HG02885 (cell line): Measurements from ENCODE around the gene HDLBP.

Experiments
- ATAC-seq: cut with Tn5 transposase; IDR thresholded peaks from one replicate; pipeline ENCODE4 v1.9.1; 2021; ENCODE audit warnings: mild to moderate bottlenecking; ENCODE audit not compliant: unreplicated experiment, poor library complexity

Gene HDLBP

GRCh38 chr2:241217320-241218031 lies 98.0 kb downstream of the HDLBP start:
- ATAC-seq = peak; percentile 56

DNA sequence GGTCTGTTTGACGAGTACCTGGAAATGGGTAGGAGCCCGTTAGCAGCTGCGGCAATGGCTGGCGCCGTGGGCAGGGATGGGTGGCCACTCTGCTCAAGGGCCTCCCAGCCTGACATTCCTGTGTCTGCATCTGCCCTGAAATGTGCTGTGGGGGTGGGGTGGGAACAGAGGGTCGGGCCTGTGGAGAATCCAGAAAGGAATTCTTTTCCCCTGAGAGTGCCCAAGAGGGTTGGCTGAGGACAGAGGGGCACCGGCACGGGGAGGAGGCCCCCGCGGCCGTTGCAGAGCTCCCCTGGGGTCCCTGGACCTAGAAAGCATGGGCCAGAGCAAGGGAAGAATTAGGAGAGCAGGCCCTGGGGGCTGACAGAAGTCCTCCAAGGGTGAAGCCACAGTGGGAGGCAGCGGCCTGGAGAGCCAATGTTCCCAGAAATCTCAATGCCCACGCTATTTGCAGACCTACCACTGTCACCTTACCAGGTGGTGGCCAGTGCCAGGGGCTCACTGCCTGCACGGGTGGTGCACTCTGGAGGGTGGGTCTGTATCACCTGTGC lies 99.2 kb downstream of the HDLBP start:
- no peak for ATAC-seq

- ATAC-seq = no peak
These were observed 100.1 kb downstream of the HDLBP start for GRCh38 chr2:241215421-241215820.

GRCh38 chr2:241214766-241215165 lies 100.7 kb downstream of the HDLBP start:
- no peak for ATAC-seq

GRCh38 chr2:241214209-241214608 lies 101.3 kb downstream of the HDLBP start:
- no peak for ATAC-seq

- ATAC-seq = no peak
These were observed 101.9 kb downstream of the HDLBP start for GRCh38 chr2:241213567-241213966.

DNA sequence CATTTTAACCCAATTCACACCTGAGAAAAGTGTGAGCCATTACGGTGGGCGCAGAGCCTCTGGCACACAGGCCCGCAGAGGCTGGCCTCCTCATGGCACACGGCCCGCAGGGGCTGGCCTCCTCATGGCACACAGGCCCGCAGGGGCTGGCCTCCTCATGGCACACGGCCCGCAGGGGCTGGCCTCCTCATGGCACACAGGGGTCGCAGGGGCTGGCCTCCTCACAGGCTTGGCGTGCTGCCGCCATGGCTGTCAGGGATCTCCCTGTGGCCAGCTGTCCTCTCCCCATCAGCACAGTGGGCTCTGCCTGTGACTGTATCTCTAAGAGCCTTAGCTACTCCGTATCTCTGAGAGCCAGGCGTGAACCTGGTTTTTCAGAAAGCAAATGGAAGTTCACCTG lies 102.4 kb downstream of the HDLBP start:
- no peak for ATAC-seq

- ATAC-seq = no peak
These were observed 104.2 kb downstream of the HDLBP start for GRCh38 chr2:241211276-241211675.

DNA sequence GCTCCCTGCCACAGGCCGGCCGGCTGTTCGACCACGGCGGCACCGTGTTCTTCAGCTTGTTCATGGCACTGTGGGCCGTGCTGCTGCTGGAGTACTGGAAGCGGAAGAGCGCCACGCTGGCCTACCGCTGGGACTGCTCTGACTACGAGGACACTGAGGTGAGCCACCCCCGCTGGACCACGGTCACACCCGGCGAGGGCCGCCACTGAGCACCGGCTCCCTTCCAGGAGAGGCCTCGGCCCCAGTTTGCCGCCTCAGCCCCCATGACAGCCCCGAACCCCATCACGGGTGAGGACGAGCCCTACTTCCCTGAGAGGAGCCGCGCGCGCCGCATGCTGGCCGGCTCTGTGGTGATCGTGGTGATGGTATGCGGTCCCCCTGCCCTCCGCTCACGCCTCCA lies 106.2 kb downstream of the HDLBP start:
- ATAC-seq = no peak

GRCh38 chr2:241208058-241208457 lies 107.4 kb downstream of the HDLBP start:
- ATAC-seq = no peak

- ATAC-seq = no peak
These were observed 107.8 kb downstream of the HDLBP start for GRCh38 chr2:241207641-241208040.

DNA sequence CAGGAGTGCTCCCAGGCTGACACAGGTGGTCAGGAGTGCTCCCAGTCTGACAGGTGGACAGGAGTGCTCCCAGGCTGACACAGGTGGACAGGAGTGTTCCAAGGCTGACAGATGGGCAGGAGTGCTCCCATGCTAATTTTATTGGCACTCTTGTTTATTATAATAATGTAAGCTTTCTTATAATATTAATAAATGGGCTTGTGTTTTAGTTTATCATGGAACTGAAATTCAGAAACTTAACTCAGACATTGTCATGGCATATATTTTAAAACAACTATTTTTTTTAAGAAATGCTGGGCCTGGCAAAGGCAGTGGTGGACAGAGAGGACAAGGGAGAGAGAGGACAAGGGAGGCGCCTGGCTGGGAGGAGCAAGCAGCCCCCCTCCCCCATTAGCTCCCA lies 108.3 kb downstream of the HDLBP start:
- no peak for ATAC-seq

DNA sequence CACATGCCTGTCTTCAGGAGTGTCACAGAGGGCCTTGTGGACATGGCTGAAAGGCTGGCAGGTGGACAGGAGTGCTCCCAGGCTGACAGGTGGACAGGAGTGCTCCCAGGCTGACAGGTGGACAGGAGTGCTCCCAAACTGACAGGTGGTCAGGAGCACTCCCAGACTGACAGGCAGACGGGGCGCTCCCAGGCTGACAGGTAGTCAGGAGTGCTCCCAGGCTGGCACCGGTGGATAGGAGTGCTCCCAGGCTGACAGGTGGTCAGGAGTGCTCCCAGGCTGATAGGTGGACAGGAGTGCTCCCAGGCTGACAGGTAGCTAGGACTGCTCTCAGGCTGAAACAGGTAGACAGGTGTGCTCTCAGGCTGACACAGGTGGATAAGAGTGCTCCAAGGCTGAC lies 110.4 kb downstream of the HDLBP start:
- no peak for ATAC-seq

DNA sequence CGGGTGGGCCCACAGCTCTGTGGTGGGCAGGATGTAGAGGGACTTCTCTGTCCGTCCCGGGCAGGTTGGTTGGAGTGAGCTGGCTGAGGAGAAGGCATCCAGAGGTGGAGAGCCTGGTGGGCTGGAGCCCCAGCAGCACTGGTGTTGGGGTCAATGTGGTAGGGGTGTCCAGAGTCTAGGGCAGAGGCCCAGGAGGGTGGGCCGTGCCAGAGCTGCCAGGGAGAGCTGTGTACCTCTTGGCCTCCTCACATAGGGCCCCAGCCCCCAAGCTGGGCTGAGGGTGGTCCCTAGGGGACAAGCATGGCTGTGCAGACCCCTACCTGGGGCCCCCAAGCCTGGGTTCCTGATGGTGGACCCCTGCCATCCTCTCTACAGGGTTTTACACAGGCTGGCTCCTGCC lies 111.0 kb downstream of the HDLBP start:
- no peak for ATAC-seq

DNA sequence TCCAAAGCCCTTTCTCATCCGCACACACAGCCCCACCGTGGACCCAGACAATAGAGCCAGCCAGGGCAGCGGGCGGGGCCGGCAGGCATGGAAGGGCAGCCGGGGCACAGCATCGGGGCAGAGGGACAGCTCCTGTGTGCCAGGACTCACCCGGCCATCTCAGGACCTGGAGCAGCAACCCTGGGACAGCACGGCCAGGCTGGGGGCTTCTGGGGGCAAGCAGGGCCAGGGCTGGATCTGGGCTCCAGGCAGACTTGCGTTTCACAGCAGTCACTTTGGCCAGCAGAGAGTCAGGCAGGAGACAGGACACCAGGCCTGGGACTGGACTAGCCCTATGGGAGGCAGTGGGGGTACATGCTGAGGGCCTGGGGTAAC lies 111.5 kb downstream of the HDLBP start:
- ATAC-seq = no peak

- no peak for ATAC-seq
These were observed 112.1 kb downstream of the HDLBP start for GRCh38 chr2:241203218-241204009.

DNA sequence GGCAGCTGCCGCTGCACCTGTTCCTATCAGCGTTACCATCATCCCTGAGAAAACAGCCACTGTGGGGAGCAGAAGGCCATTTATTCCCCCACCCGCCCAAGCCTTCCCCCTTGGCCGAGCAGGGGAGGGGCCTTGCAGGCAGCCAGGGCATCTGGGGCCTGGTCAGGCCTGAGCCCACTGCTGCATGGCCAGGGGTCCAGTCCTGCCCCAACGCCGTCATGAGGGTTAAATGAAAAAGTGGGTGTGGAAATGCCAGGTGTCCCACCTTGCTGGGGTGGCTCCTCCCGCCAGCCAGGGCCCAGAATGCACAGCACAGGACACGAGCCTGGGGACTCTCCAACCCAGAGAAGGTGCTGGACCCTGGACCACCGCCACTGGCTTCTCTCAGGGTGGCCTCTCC lies 112.8 kb downstream of the HDLBP start:
- no peak for ATAC-seq

DNA sequence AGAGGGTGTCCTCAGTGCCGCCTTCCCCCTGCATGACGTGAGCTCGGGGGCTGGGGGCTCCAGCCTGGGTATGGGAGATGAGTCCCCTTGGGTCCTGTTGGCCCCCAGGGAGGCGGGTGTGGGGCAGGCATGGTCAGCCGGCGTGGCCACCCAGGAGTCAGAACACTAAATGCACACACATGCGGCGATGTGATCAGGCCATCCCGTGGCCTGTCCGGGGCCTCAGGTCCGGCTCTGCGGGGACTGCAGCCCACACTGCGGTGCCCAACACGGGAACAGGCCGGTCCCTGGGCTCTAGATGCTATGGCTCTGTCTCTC lies 113.2 kb downstream of the HDLBP start:
- ATAC-seq = no peak

- no peak for ATAC-seq
These were observed 113.8 kb downstream of the HDLBP start for GRCh38 chr2:241201445-241202267.

GRCh38 chr2:241200822-241201395 lies 114.6 kb downstream of the HDLBP start:
- ATAC-seq = no peak
